B cell (primary cell): Measurements from ENCODE around the gene TXNRD3. TPM values are rescaled to one million over a fixed set of nuclear protein-coding genes. Genes with fewer than 3 reads are reported as not detected.

Source experiments
- ATAC-seq: fragments of 200-7000 bp; cut with Tn5 transposase; one replicate; pipeline ENCODE4 v1.10.0; 2021; ENCODE audit warnings: low read depth, mild to moderate bottlenecking, moderate number of reproducible peaks, moderate library complexity
- CTCF ChIA-PET: fragments of 350-600 bp; sonication (Branson Sonifier 250); formaldehyde crosslinking; loops from one replicate; lab custom pipeline; 2021; ENCODE audit warnings: antibody characterized with exemption, inconsistent platforms; lab: Charles Lee
- POLR2A ChIA-PET: fragments of 350-600 bp; sonication (Branson Sonifier 250); formaldehyde crosslinking; loops from one replicate; lab custom pipeline; 2021; ENCODE audit warnings: antibody characterized with exemption; lab: Charles Lee
- DNase-seq: peaks from one replicate; pipeline ENCODE4 v3.0.0; 2013
- H2AFZ ChIP-seq: 2 replicates; pipeline ENCODE4 v1.6.1; 2012; ENCODE audit warnings: mild to moderate bottlenecking, low read depth, low read length; ENCODE audit not compliant: insufficient read depth, poor library complexity, severe bottlenecking
- H3K27ac ChIP-seq, 2 donors: 1 replicate in 1 of 2; 2 replicates in 1 of 2; pipeline ENCODE4 v1.5.1; 2012 to 2013; ENCODE audit warnings: low read length in 2 of 2, mild to moderate bottlenecking in 2 of 2, moderate library complexity in 1 of 2
- H3K27me3 ChIP-seq, 4 experiments: fragments of 200-600 bp in 1 of 4; sonication (generic) in 1 of 4; replicated peaks in 1 of 4; 1 replicate in 2 of 4; 2 replicates in 2 of 4; pipeline versions ENCODE4 v1.6.1 to v1.7.0; 2013 to 2016; ENCODE audit warnings: low read length in 3 of 4, mild to moderate bottlenecking in 2 of 4, mixed read lengths in 1 of 4, moderate library complexity in 1 of 4; ENCODE audit not compliant: insufficient read depth in 4 of 4, control insufficient read depth in 3 of 4; ENCODE audit errors: control extremely low read depth in 1 of 4
- H3K36me3 ChIP-seq, 2 experiments: replicated peaks in 1 of 2; 1 replicate in 1 of 2; 2 replicates in 1 of 2; pipeline versions ENCODE4 v1.6.1 to v1.7.1; 2013; ENCODE audit warnings: low read length in 1 of 2; ENCODE audit not compliant: insufficient read depth in 2 of 2, control insufficient read depth in 1 of 2; ENCODE audit errors: control extremely low read depth in 1 of 2, extremely low read depth in 1 of 2
- H3K4me1 ChIP-seq, 2 donors: fragments of 200-600 bp in 1 of 2; sonication (generic) in 1 of 2; 1 replicate in 1 of 2; 2 replicates in 1 of 2; pipeline versions ENCODE4 v1.5.1 to v1.6.1; 2013 to 2017; ENCODE audit warnings: low read length in 2 of 2; ENCODE audit not compliant: control insufficient read depth in 2 of 2, insufficient read depth in 2 of 2
- H3K4me2 ChIP-seq: replicated peaks from 2 replicates; pipeline ENCODE3; 2012; ENCODE audit warnings: mild to moderate bottlenecking, low read depth, low read length; ENCODE audit not compliant: poor library complexity, severe bottlenecking
- H3K4me3 ChIP-seq, 5 experiments: fragments of 200-600 bp in 1 of 5; sonication (generic) in 1 of 5; 1 replicate in 3 of 5; 2 replicates in 2 of 5; pipeline versions ENCODE4 v1.5.1 to v1.7.0; 2011 to 2016; ENCODE audit warnings: low read length in 4 of 5, mild to moderate bottlenecking in 4 of 5, low read depth in 2 of 5, control low read depth in 1 of 5, moderate library complexity in 1 of 5; ENCODE audit not compliant: insufficient read depth in 1 of 5; ENCODE audit errors: control extremely low read depth in 1 of 5, extremely low read depth in 1 of 5
- H3K79me2 ChIP-seq: fragments of 200-600 bp; sonication (generic); one replicate; pipeline ENCODE4 v1.6.0; 2016; ENCODE audit warnings: low read length; ENCODE audit not compliant: control insufficient read depth, insufficient read depth
- H3K9ac ChIP-seq: fragments of 200-600 bp; sonication (generic); 2 replicates; pipeline ENCODE4 v1.6.1; 2017; ENCODE audit warnings: mild to moderate bottlenecking, low read length, moderate library complexity
- H3K9me3 ChIP-seq, 3 donors: one replicate each; pipeline versions ENCODE4 v1.6.1 to v1.7.1; 2013; ENCODE audit warnings: low read length in 2 of 3; ENCODE audit not compliant: control insufficient read depth in 2 of 3, insufficient read depth in 1 of 3; ENCODE audit errors: control extremely low read depth in 1 of 3
- H4K20me1 ChIP-seq: 2 replicates; pipeline ENCODE4 v1.6.0; 2012; ENCODE audit warnings: mild to moderate bottlenecking, low read length; ENCODE audit not compliant: insufficient read depth, control insufficient read depth, poor library complexity, severe bottlenecking
- H3K27ac Mint-ChIP-seq: one replicate; pipeline ENCODE4 v1.8.0; 2021; ENCODE audit warnings: mixed read lengths
- H3K27me3 Mint-ChIP-seq: one replicate; pipeline ENCODE4 v1.8.0; 2021; ENCODE audit warnings: mixed read lengths
- H3K4me1 Mint-ChIP-seq: one replicate; pipeline ENCODE4 v1.8.0; 2021; ENCODE audit warnings: mixed read lengths
- H3K4me3 Mint-ChIP-seq: one replicate; pipeline ENCODE4 v1.8.0; 2021; ENCODE audit warnings: mixed read lengths
- H3K9me3 Mint-ChIP-seq: one replicate; pipeline ENCODE4 v1.8.0; 2022; ENCODE audit warnings: mixed read lengths; ENCODE audit not compliant: insufficient read depth
- EZH2 ChIP-seq: IDR thresholded peaks from 2 replicates; pipeline ENCODE4 v1.6.1; 2012; ENCODE audit warnings: borderline replicate concordance, low read depth, mild to moderate bottlenecking, moderate library complexity, low read length; ENCODE audit not compliant: insufficient read depth, poor library complexity, severe bottlenecking
- WGBS: methylation state at CpG from one replicate; pipeline ENCODE4 v1.1.5; 2013; ENCODE audit warnings: missing lambda C conversion rate; ENCODE audit not compliant: insufficient coverage; 5-methylcytosine and 5-hydroxymethylcytosine counted together
- intact Hi-C: fragments of 100-400 bp; cut with micrococcal nuclease; formaldehyde crosslinking; loops from one replicate; pipeline ENCODE4 v1.10.0; 2022
- polyA minus RNA-seq: library from RNA; depleted of rRNA, polyadenylated mRNA; stranded (reverse); fragments of >200 nt; gene quantifications from 2 replicates; pipeline ENCODE4 v1.2.3, GENCODE V29; 2012
- polyA plus RNA-seq: library from polyadenylated mRNA; depleted of rRNA; stranded (reverse); fragments of >200 nt; gene quantifications from 2 replicates; pipeline ENCODE4 v1.2.3, GENCODE V29; 2012
- total RNA-seq, 2 donors: library from RNA; stranded (reverse); fragments of 120-200 nt in 1 of 2; gene quantifications; 1 replicate in 1 of 2; 2 replicates in 1 of 2; pipeline versions ENCODE4 v1.2.3 to v1.2.4, GENCODE V29; 2013 to 2022
- TF ChIP-seq, protein P1 (sequence below): fragments of 200-600 bp; IDR thresholded peaks from one replicate; pipeline ENCODE4 v1.8.0; 2022; ENCODE audit warnings: antibody characterized with exemption, mild to moderate bottlenecking

TXNRD3 gene
- total RNA-seq (0.41 and 0.99 TPM in 2 replicates), polyA plus RNA-seq (0.15 and 0.33 TPM in 2 replicates), polyA minus RNA-seq (0.14 and 0.26 TPM in 2 replicates)
- total RNA-seq (2013), result 1.6 TPM

DNA sequence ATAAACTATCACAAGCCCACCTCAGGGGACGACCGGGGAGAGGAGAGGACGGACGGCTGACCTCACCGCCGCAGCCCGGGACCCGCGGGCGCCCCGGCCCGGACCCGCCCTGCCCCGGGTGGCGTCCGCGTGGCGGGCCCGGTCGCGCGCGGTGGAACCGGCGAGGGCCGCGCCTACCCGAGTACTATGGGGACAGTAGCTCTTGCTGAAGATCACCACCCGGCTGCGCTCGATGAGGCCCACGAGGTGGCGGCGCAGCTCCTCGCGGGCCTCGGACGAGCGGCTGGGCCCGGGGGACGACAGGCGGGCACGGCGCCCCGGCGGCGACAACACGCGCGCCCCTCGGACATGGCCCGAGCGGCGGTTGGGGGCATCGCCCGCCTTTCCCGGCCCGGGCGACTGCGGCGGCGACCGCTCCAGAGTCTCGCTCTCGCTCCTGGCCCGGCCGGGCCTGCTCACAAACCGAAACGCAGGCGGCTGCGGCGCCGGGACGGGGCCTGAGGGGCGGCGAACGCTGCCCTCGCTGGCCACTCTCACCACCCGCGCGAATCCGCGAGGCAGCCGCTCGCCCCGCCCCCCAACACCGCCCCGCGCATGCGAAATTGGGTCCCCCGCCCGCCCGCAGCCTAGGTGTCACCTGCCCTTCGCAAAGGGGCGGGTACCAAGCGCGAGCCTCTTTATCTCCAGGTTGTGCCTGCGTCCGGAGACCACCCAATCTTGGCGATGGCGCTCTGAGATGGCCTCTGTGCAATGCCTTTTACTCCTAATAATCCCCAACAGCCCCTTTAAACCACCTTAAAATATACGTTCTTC, at the start of gene TXNRD3:
Gene TXNRD3, minus strand, starts transcription at position 554 of the 813 bp plus-strand sequence.
- Histone ChIP-seq H3K4me2 (peak within 1 kb of the TSS; percentile 85), H3K36me3 (no peaks in the 10 kb centered on the region), H3K27ac (no peak within 1 kb of the TSS), H2AFZ (peak within 1 kb of the TSS; percentile 71), H3K4me1 (peaks cover 3% of the 10 kb centered on the region in 2 donors), H3K27me3 (peaks cover 0 to 10% (median 4%) of the 10 kb centered on the region in 4 experiments), H4K20me1 (no peaks in the 10 kb centered on the region), H3K4me3 (peak within 1 kb of the TSS in 4 of 5 experiments; percentile 42 to 67 (median 52)), H3K9me3 (peaks cover 0 to 14% (median 0%) of the 10 kb centered on the region in 3 donors), H3K79me2 (no peaks in the 10 kb centered on the region), H3K9ac (peak within 1 kb of the TSS; percentile 61)
- TF ChIP-seq, protein P1, sequence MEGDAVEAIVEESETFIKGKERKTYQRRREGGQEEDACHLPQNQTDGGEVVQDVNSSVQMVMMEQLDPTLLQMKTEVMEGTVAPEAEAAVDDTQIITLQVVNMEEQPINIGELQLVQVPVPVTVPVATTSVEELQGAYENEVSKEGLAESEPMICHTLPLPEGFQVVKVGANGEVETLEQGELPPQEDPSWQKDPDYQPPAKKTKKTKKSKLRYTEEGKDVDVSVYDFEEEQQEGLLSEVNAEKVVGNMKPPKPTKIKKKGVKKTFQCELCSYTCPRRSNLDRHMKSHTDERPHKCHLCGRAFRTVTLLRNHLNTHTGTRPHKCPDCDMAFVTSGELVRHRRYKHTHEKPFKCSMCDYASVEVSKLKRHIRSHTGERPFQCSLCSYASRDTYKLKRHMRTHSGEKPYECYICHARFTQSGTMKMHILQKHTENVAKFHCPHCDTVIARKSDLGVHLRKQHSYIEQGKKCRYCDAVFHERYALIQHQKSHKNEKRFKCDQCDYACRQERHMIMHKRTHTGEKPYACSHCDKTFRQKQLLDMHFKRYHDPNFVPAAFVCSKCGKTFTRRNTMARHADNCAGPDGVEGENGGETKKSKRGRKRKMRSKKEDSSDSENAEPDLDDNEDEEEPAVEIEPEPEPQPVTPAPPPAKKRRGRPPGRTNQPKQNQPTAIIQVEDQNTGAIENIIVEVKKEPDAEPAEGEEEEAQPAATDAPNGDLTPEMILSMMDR, result no peak
- TF ChIP-seq EZH2, result no peak
- peak within 1 kb of the TSS; percentile 86 for H3K4me3 Mint-ChIP-seq
- DNase-seq (peak; percentile 68), ATAC-seq (peak; percentile 82)
- H3K27ac Mint-ChIP-seq, result no peak within 1 kb of the TSS
- H3K4me1 Mint-ChIP-seq, result peaks cover 7% of the 10 kb centered on the region
- peaks cover 48% of the 10 kb centered on the region for H3K27me3 Mint-ChIP-seq
- ChIA-PET POLR2A (no interaction called here), CTCF (interaction anchor here (0.7 kb wide), 1 partner anchor 131 kb away, joined by 3 read pairs; no protein-coding TSS in a partner anchor)
- H3K9me3 Mint-ChIP-seq, result no peaks in the 10 kb centered on the region
- WGBS, result 1% methylated on average over 97 of the region's 102 CpGs
- intact Hi-C loops, result no loop called here
